Heart right ventricle (tissue), 16 donors: Measurements from ENCODE around the gene MMP25. TPM values are rescaled to one million over a fixed set of nuclear protein-coding genes. Genes with fewer than 3 reads are reported as not detected.

Source experiments
- ATAC-seq, 8 donors: fragments of 200-7000 bp; cut with Tn5 transposase; one replicate each; pipeline ENCODE4 v1.9.1; 2020; ENCODE audit warnings: mild to moderate bottlenecking in 8 of 8, moderate library complexity in 8 of 8, moderate number of reproducible peaks in 1 of 8
- DNase-seq, 2 donors: peaks; one replicate each; pipeline ENCODE4 v3.0.0-alpha.2; 2020
- H3K27ac ChIP-seq, 10 donors: fragments of 200-600 bp; sonication (generic) in 2 of 10; one replicate each; pipeline versions ENCODE4 v1.5.0 to v1.8.0; 2020 to 2022; ENCODE audit warnings: mild to moderate bottlenecking in 3 of 10
- H3K27me3 ChIP-seq, 7 donors: fragments of 200-600 bp; one replicate each; pipeline ENCODE4 v1.8.0; 2021 to 2022; ENCODE audit warnings: mild to moderate bottlenecking in 2 of 7
- H3K36me3 ChIP-seq, 9 donors: fragments of 200-600 bp; sonication (generic) in 1 of 9; one replicate each; pipeline versions ENCODE4 v1.5.0 to v1.8.0; 2020 to 2022; ENCODE audit warnings: mild to moderate bottlenecking in 2 of 9
- H3K4me1 ChIP-seq, 9 donors: fragments of 200-600 bp; sonication (generic) in 1 of 9; one replicate each; pipeline versions ENCODE4 v1.5.0 to v1.8.0; 2020 to 2022; ENCODE audit warnings: mild to moderate bottlenecking in 4 of 9
- H3K4me3 ChIP-seq, 10 donors: fragments of 200-600 bp; sonication (generic) in 2 of 10; one replicate each; pipeline versions ENCODE4 v1.5.0 to v1.8.0; 2020 to 2022; ENCODE audit warnings: mild to moderate bottlenecking in 7 of 10, moderate library complexity in 2 of 10
- H3K9me3 ChIP-seq, 11 donors: fragments of 200-600 bp in 10 of 11; sonication (generic) in 2 of 11; one replicate each; pipeline versions ENCODE4 v1.5.0 to v1.8.0; 2013 to 2022; ENCODE audit warnings: mild to moderate bottlenecking in 2 of 11, control low read depth in 1 of 11, moderate library complexity in 1 of 11
- WGBS, 2 donors: extraction: QIAGEN DNeasy Blood & Tissue Kit; methylation state at CpG; one replicate each; pipeline ENCODE4 v1.1.7; 2013; ENCODE audit warnings: inconsistent platforms in 1 of 2; 5-methylcytosine and 5-hydroxymethylcytosine counted together
- intact Hi-C, 10 donors: fragments of 100-400 bp; cut with DNase I; formaldehyde crosslinking; loops; one replicate each; pipeline versions ENCODE4 v1.11.1 to v1.14.2; 2022
- polyA plus RNA-seq, 2 donors: library from polyadenylated mRNA; stranded (reverse); fragments of 200-250 nt; gene quantifications; one replicate each; pipeline ENCODE4 v1.2.3, GENCODE V29; 2013
- total RNA-seq, 10 donors: library from RNA; stranded (reverse); fragmentation: NEBNext Ultra II Directional in 3 of 10; extraction: Animal tissue kit (Norgen Biotek cat#: 25700) in 3 of 10; gene quantifications; one replicate each; pipeline versions ENCODE4 v1.2.1 to v1.2.4, GENCODE V29; 2021 to 2023
- TF ChIP-seq, protein P1 (sequence below), 9 donors: fragments of 200-600 bp; sonication (generic) in 2 of 9; IDR thresholded peaks; one replicate each; pipeline versions ENCODE4 v1.5.0 to v1.8.0; 2021 to 2022; ENCODE audit warnings: antibody characterized with exemption in 9 of 9, mild to moderate bottlenecking in 5 of 9, moderate library complexity in 1 of 9
- donor health status: Arrhythmogenic right ventricular cardiomyopathy.
- donor health status: ischemic (EF 13 %, LVEDD 7.1; RV severe dilation, severe dysfunction).
- donor health status: healthy with polysubstance abuse.
- donor health status: DM: no; HTN: yes; CAD: no.
- donor health status: DM: no; HTN: no; CAD: no.
- donor health status: ischemic (EF 25% LVEDD 6.9; RV normal size, moderate dysfunction).
- donor health status: ischemic (EF 25% LVEDD 5.7; RV mildly dilated, moderate dysfunction).
- donor health status: healthy.
- donor health status: DM: yes; HTN: yes; CAD: no.
- donor health status: Ischemic cardiomyopathy.
- donor health status: ischemic (EF 35%, LVEDD 5.7; RV mildly dilated, moderate dysfunction).
- donor health status: nonischemic (EF 11% LVEDD 7.7; RV severe dilation, severe dysfunction).
- donor health status: DM: yes; HTN: yes; CAD: no.
- donor health status: PGD.
- donor health status: ischemic (EF 29% LVEDD 5.4; RV normal size, mild dysfunction).
- donor health status: nonischemic (EF 23%, LVEDD 6.1; RV moderate dilation, normal function).

Gene MMP25
- total and polyA plus RNA-seq, 12 donors = 0.26 to 3.9 (median 0.97) TPM

GRCh38 chr16:3012246-3012645, 34.1 kb upstream of the MMP25 start:
- ATAC-seq = no peak
- 5 to 9% methylated on average over 19 of the region's 19 CpGs for WGBS, 2 donors
- Histone ChIP-seq H3K4me1 (peaks cover 0 to 16% (median 0%) of the 10 kb centered on the region in 9 donors), H3K4me3 (no peak overlapping the region), H3K36me3 (no peaks in the 10 kb centered on the region), H3K27me3 (peaks cover 11 to 94% (median 73%) of the 10 kb centered on the region in 7 donors), H3K9me3 (no peaks in the 10 kb centered on the region), H3K27ac (no peak overlapping the region)
- no peak for DNase-seq
- TF ChIP-seq, protein P1, sequence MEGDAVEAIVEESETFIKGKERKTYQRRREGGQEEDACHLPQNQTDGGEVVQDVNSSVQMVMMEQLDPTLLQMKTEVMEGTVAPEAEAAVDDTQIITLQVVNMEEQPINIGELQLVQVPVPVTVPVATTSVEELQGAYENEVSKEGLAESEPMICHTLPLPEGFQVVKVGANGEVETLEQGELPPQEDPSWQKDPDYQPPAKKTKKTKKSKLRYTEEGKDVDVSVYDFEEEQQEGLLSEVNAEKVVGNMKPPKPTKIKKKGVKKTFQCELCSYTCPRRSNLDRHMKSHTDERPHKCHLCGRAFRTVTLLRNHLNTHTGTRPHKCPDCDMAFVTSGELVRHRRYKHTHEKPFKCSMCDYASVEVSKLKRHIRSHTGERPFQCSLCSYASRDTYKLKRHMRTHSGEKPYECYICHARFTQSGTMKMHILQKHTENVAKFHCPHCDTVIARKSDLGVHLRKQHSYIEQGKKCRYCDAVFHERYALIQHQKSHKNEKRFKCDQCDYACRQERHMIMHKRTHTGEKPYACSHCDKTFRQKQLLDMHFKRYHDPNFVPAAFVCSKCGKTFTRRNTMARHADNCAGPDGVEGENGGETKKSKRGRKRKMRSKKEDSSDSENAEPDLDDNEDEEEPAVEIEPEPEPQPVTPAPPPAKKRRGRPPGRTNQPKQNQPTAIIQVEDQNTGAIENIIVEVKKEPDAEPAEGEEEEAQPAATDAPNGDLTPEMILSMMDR (IDR thresholded peaks at IDR 0.05) = no peak
- intact Hi-C loops = no loop called here

DNA sequence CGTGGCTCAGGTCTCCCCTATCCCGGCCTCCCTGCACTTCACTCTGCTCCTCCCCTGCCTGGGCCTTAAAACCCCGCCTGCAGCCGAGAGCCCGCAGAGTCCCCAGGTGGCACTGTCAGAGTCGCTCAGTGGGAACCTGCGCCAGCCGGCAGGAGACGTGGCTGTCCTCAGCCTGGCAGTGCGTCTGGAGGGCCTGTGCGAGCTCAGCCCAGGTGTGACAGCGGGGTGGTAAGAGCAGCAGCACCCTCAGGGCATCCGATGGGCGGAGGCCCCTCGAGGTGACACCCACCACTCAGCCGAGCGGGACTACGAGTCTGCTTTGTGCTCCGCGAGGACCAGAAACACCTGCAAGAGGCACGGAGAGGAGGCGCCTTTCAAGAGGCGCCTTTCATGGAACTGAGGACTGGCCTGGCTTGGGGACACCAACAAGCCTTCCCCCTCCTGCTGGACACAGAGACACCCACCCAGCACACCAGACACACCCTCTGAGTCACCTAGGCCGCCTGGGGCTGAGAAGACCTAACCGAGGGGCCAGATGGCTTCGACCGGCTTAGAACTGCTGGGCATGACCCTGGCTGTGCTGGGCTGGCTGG, 33.4 kb upstream of the MMP25 start, which contains the start of gene CLDN9:
Gene CLDN9, plus strand, starts transcription at position 96 of the 593 bp plus-strand sequence. Its CDS starts 440 bp downstream, at position 536.
- TF ChIP-seq, protein P1 (IDR thresholded peaks at IDR 0.05) = no peak
- 35 to 40% methylated on average over 27 of the region's 27 CpGs for WGBS, 2 donors
- ATAC-seq (peak in 2 of 8 donors; percentile 6 to 34), DNase-seq (no peak)
- H3K36me3 ChIP-seq = no peaks in the 10 kb centered on the region
- H3K9me3 ChIP-seq = no peaks in the 10 kb centered on the region
- intact Hi-C loops = no loop called here
- no peak within 1 kb of the TSS for H3K4me3 ChIP-seq
- peaks cover 18 to 94% (median 73%) of the 10 kb centered on the region in 7 donors for H3K27me3 ChIP-seq
- H3K27ac ChIP-seq = no peak within 1 kb of the TSS
- peaks cover 0 to 11% (median 4%) of the 10 kb centered on the region in 9 donors for H3K4me1 ChIP-seq

GRCh38 chr16:3013491-3013951, 32.8 kb upstream of the MMP25 start:
- TF ChIP-seq, protein P1 (IDR thresholded peaks at IDR 0.05) = no peak
- no peak for ATAC-seq
- no peak for DNase-seq
- no peaks in the 10 kb centered on the region for H3K36me3 ChIP-seq
- intact Hi-C loops = no loop called here
- no peak overlapping the region for H3K4me3 ChIP-seq
- H3K9me3 ChIP-seq = no peaks in the 10 kb centered on the region
- H3K27ac ChIP-seq = no peak overlapping the region
- WGBS, 2 donors = 39 to 55% methylated on average over 27 of the region's 27 CpGs
- H3K4me1 ChIP-seq = peaks cover 0 to 11% (median 7%) of the 10 kb centered on the region in 9 donors
- peaks cover 19 to 94% (median 73%) of the 10 kb centered on the region in 7 donors for H3K27me3 ChIP-seq

GRCh38 chr16:3013998-3014690, 32.2 kb upstream of the MMP25 start:
- intact Hi-C loops = no loop called here
- Histone ChIP-seq H3K4me1 (peaks cover 0 to 14% (median 8%) of the 10 kb centered on the region in 9 donors), H3K4me3 (no peak overlapping the region), H3K36me3 (no peaks in the 10 kb centered on the region), H3K9me3 (no peaks in the 10 kb centered on the region), H3K27me3 (peaks cover 19 to 93% (median 71%) of the 10 kb centered on the region in 7 donors), H3K27ac (no peak overlapping the region)
- ATAC-seq = no peak
- no peak for DNase-seq
- TF ChIP-seq, protein P1 (IDR thresholded peaks at IDR 0.05) = no peak
- 39 to 51% methylated on average over 12 of the region's 12 CpGs for WGBS, 2 donors
